A549 treated with CpdA at 1 μM for 4 hours (cell line): ENCODE measurements around the gene ANO1. TPM values are rescaled to one million over a fixed set of nuclear protein-coding genes. Genes with fewer than 3 reads are reported as not detected.

ENCODE experiments used
- total RNA-seq: library from RNA; stranded (reverse); fragments of 200-300 nt; extraction: Qiagen RNA extraction; gene quantifications from 5 replicates; pipeline ENCODE4 v1.2.3, GENCODE V29; 2022; ENCODE audit warnings: low read depth

The ANO1 gene
- 1.1 to 2.5 TPM (median 1.4 TPM) in 5 replicates for total RNA-seq

DNA sequence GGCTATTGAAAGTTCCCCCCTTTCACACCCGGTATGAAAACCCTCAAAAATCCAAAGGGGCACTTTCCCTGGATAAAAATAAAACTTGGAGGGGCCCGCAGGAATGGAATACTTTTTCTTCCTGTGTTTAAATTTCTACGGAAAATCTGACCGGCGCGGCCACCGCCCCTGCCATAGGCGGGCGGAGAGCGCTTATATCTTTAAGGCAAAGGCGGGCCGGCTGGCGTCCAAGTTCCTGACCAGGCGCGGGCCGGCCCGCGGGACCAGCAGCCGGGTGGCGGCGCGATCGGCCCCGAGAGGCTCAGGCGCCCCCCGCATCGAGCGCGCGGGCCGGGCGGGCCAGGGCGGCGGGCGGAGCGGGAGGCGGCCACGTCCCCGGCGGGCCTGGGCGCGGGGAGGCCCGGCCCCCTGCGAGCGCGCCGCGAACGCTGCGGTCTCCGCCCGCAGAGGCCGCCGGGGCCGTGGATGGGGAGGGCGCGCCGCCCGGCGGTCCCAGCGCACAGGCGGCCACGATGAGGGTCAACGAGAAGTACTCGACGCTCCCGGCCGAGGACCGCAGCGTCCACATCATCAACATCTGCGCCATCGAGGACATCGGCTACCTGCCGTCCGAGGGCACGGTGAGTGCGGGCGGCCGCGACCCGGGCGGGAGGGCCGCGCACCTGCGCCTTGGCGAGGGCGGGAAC is at the start of gene ANO1:
Gene ANO1 (plus strand): TSS at position 223 of the 686 bp plus-strand sequence. CDS start 290 bp downstream, at position 513.

GRCh38 chr11:70202920-70203750 is 125.0 kb downstream of the ANO1 start, which contains the start of gene FADD:
TSS of gene FADD (plus strand) at chr11:70203296. CDS start at chr11:70203460, 164 bp downstream.

Other genes with a start within 250 kb of the ANO1 start
- gene FADD, start 125.0 kb downstream of the ANO1 start, total RNA-seq, result 57.0 to 78.8 TPM (median 76.7 TPM) in 5 replicates
- 28.4 to 36.7 TPM (median 32.8 TPM) in 5 replicates for gene PPFIA1, start 192.4 kb downstream of the ANO1 start, total RNA-seq